Sciatic nerve (tissue), 2 donors: ENCODE results near the gene ANKMY1. TPM values are rescaled to one million over a fixed set of nuclear protein-coding genes. Genes with fewer than 3 reads are reported as not detected.

Experiments
- ATAC-seq: fragments of 200-7000 bp; cut with Tn5 transposase; one replicate; pipeline ENCODE4 v1.9.1; 2020; ENCODE audit warnings: mild to moderate bottlenecking, moderate library complexity
- DNase-seq: peaks from one replicate; pipeline ENCODE4 v3.0.0-alpha.2; 2020; ENCODE audit warnings: low spot score
- intact Hi-C: fragments of 100-400 bp; cut with DNase I; formaldehyde crosslinking; loops from one replicate; pipeline ENCODE4 v1.14.2; 2022
- total RNA-seq: library from RNA; stranded (reverse); fragmentation: NEBNext Ultra II Directional; extraction: Animal tissue kit (Norgen Biotek cat#: 25700); gene quantifications from one replicate; pipeline ENCODE4 v1.2.1, GENCODE V29; 2021
- donor health status: DM: no; HTN: no; CAD: no.
- donor health status: DM: no; HTN: no; CAD: no.

ANKMY1 gene
- total RNA-seq, 1 donor from 2014 or later, result 30.7 TPM

DNA sequence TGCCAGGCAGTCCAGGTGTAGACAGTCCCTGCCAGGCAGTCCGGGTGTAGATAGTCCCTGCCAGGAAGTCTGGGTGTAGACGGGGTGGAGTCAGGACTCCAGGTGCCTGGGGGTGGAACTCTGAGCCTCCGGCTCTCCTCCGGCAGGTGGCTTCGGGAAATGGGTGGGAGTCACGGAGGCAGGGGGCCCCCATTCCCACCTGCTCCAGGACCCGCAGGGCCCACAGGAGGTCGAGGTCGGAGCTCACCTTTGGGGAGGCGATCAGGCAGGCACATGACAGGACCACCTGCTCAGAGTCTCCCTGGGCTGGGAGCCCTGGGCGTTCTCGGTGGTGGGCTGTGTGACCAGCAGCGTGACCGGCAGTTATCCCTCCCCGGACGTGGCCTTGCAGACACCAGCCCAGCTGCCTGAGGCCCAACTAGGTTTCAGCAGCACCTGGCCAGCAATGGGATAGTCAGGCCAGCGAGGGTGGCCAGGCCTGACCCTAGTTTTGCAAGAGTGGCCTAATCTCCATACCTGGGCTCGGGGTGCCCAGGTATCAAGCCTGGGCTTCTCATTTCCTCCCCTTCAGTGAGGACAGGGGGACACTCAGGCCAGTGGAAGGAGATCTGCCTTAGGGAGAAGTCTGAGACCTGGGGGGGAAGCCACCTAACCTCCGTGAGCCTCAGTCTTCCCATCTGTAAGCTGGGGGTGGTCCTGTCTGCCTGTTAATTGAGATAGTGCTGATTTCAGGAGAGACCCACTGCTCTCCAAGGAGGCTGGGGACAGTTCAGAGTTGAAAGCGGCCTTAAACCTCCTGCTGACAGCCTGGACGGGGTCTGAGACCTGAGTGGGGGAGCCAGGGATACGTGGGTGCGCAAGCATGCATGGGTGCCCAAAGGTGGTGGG is 109.2 kb downstream of the ANKMY1 start:
- intact Hi-C loops, result no loop called here
- no peak for DNase-seq
- no peak for ATAC-seq

DNA sequence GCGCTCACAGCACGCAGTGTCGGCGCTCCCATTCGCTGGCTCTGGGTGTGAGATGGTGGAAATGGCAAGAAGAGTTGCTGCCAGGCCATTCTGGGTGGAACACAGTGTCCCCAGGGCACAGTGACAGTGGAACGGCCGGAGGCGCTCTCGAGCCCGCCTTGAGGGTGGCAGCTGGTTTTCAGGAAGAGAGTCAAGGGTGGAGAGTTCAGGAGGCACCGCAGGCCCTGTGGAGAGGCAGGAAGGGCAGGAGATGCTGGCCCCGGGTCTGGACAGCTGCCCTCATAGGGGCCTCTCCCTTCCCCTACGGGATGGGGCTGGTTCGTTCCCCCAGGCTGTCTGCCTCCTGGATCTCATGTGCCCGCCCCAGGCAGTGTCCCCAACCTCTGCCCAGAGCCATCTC is 109.9 kb downstream of the ANKMY1 start:
- DNase-seq (no peak), ATAC-seq (no peak)
- intact Hi-C loops, result no loop called here

DNA sequence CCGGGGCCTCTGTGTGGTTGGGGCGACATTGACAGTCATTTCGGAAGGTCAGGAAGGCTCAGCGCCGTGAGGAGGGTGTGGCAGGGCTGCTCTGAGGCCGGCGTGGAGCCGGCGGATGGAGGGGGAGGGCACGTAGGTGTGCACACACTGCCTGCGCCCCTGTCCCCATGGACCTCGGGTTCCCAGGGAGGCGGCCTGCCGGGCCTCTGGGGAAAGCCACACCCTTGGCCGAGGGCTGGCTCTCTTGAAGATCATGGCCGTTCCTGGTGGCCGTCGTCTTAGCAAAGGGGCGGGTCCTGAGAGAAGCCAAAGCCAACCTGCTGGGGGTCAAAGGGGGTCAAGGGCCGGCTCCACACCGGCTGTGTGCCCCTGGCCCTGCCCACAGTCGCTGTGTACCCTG is 110.5 kb downstream of the ANKMY1 start:
- no peak for DNase-seq
- intact Hi-C loops, result no loop called here
- ATAC-seq, result no peak

DNA sequence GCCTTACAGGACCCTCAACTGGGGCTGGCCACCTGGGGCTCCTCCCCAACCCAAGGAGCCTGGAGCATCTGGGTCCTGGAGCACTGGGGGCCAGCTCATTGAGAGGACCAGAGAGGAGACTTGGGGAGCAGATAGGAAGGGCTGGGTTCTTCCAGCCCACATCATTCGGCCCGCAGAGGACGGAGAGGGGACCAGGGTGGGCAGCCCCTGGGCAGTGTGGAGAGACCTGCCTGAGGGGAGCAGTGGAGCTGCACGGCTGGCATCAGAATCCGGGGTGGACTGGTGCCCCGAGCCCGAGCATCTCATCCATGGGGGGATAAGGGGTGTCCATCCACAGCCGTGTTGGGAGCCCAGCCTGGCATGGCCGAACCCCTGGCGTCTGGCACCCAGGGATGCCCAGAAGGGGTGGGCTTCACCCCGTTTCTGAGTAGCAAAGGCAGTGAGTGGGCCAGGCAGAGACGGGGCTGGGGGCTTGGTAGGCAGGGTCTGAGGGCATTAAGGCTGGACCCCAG is 111.1 kb downstream of the ANKMY1 start:
- ATAC-seq (no peak), DNase-seq (no peak)
- intact Hi-C loops, result no loop called here

DNA sequence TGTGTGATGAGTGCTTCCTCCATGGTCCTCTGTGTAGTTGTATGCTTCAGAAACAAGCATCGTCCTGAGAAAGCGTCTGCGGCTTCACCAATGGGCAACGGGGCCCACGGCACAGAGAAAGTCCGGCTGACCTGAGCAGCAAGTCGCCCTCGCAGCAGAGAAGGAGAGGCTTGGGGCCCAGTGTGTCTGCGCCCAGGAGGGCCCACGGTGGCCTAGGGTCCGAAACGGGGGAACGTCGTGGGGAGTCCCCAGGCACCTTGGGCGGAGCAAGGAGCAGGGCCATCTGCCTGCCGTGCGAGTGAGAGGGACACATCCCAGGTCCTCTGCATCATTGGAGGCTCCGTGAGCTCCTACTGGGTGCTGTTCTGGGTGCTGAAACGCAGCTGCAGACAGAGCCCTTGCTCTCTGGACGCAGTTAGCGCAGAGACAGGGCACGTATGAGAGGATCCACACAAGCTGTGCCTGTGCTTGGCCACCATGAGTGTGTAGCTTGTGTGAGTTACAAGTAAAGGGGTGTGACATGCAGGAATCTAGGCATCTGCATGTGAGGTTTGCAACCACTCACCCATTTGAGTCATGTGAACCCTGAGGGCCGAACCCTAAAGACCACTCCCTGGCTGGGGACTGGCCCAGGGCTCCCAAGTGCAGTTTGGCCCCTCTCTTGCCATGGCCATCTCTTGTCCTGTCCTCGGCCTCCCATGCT is 111.7 kb downstream of the ANKMY1 start:
- no peak for ATAC-seq
- intact Hi-C loops, result no loop called here
- DNase-seq, result no peak

DNA sequence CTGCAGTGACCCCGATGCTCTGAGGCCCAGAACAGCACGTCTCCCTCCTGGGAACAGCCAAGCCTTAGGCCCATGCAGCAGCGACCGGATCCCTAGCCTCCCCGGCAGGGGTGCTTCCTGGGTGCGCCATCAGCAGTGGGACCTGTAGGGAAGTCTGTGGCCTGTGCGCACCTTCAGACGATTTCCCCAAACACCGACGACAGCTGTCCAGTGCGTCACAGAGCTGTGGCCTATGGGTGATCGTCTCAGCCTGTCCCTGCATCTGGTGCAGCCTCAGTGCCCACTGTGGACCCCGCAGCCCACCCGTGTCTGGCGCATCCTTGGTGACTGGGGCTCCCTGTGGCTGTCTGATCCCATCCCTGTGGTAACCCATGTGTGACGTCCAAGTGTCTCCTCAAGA is 113.3 kb downstream of the ANKMY1 start:
- ATAC-seq (no peak), DNase-seq (no peak)
- intact Hi-C loops, result no loop called here

DNA sequence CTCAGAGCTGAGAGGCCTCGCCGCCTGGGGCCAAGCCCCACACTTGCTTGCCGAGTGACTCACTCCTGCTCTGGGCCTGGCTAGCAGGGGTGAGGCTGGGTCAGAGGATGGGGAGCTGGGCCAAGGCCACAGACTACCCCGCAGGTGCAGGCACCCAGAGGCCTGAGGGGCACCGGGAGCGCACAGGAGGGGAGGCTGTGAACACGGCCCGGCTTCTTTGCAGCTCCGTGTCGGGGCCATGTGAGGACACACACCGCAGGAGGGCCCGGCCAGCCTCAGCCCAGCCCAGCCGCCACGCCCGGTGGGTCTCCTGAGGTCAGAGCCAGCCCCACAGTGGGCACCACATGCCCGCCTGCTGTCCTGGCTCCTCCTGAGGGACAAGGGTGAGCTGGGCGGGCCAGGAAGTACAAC is 113.9 kb downstream of the ANKMY1 start:
- ATAC-seq, result no peak
- DNase-seq, result no peak
- intact Hi-C loops, result no loop called here

DNA sequence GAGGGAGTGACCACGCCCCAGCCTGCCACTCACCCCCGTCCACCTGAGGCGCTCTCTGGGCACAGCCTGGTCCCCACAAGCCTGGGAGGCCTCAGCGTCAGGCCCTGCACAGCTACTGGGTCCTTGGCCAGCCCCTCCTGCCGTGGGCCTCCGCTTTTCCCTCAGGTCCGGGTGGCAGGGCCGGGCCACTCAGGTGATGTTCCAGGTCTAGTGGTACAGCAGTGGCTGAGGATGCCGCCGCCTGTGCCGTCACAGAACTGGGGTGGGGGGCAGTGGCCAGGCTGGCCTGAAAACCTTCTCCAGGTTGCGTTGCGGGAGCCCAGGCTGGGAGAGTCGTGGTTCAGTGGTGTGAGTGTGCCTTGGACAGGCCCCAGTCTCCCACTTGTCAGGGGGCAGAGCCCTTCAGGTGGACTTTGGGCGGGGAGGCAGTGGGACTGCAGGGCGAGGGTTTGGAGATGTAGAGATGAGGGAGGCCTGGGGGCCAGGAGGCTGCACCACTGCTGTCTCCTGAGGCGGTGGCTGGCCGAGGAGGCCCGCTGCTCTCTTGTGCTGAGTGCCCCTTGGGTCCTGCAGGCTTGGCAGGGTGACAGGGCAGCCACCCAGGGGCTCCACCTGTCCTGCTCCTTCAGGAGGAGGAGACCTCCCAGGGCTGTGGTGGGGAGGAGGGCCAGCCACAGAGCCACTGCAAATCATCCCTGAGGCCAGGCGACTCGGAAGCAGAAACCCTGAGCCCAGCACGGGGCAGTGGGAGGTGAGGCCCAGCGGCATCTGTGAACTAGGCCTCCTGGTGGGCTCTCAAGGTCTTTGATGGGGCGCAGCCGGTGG is 114.7 kb downstream of the ANKMY1 start:
- intact Hi-C loops, result no loop called here
- no peak for ATAC-seq

DNA sequence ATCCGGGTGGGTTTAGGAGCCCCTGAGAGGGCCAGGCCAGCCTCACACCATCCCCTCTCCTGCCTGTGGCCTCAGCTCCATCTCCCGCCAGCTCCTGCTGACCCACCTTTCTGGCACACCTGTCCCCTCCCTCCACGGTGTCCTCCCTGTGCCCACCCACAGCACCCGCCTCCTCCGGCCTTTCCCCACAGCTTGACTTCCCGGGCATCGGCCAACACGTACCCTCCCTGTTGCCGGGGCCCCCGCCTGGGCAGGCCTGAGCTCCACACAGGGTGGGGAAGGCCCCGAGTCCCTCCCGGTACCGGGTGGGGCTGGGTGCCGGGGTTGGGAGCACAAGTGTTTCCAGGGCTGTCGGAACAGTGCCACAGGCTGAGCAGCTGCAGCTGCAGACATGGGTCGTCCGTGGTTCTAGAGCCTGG is 115.8 kb downstream of the ANKMY1 start:
- DNase-seq, result no peak
- intact Hi-C loops, result no loop called here
- peak; percentile 13 for ATAC-seq

More for the DNA sequence above, 114.7 kb downstream of the ANKMY1 start:
- DNase-seq, result no peak

DNA sequence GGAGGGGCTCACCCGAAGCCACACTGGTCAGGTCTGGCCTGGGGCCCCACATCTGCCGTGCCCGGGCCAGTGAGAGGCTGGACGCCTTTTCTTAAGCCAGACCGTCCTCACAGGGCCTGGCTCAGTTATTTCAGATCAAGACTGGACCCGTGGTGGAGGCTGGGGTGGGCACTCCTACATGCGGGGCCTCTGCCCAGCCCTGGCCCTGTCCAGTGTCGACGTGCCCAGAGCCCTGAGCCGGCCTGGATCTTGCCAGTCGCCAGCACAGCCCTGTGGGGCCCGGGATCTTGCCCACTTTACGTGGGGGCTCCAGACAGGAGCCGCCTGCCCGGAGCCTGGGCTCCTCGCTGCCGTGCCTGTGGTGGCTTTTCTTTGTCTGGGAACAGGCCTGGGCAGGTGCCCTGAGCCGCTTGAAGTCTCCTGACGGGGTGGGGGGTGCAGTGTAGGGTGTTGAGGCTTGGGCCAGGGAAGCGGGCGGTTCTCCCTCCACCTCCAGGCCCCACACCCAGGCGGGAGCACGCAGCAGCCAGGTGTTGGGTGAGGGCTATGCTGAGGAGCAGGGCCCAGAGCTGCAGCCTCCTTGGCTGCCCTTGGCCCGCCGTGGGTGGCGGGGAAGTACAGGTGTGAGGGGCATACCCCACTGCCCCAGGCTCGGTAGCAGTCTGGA is 116.3 kb downstream of the ANKMY1 start:
- intact Hi-C loops, result no loop called here
- ATAC-seq (no peak), DNase-seq (no peak)

DNA sequence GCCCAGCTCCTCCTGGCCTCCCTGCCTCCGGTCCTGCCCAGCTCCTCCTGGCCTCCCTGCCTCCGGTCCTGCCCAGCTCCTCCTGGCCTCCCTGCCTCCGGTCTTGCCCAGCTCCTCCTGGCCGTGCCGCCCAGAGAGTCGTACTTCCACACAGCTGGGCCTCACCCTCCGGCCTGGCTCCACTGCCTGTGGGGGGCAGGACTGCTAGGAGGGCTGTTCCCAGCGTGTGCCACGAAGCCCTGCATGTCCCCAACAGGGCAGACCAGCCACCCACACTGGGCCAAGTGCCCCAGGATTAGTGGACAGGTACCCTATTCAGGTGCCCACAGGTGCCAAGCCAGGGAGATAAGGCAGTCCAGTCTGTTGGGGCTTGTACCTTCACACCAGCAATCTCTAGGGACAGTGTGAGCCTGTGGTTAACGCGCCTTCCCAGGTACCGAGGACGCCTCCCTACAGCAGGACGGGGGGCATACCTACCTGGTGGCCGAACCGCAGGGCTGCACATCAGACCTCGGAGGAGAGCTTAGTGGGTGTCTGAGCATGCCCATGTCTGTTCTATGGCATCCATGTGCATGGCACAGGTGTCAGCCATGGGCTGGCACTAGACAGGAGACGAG is 117.0 kb downstream of the ANKMY1 start:
- intact Hi-C loops, result no loop called here
- ATAC-seq (no peak), DNase-seq (no peak)

DNA sequence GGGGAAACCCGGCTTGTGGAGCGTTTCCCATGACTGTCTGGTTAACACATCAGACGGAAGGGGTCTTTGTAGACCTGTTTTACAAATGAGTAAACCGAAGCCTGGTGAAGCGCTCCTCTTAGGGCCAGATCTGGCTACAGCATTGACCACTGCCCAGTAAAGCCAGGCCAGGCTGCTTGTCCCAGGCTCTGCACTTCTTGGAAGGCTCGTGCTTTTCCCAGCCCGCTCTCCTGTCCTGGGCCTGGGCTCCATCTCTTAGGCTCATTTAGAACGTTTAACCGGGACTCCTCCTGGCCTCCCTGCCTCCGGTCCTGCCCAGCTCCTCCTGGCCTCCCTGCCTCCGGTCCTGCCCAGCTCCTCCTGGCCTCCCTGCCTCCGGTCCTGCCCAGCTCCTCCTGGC is 117.5 kb downstream of the ANKMY1 start:
- intact Hi-C loops, result no loop called here
- ATAC-seq (no peak), DNase-seq (no peak)

DNA sequence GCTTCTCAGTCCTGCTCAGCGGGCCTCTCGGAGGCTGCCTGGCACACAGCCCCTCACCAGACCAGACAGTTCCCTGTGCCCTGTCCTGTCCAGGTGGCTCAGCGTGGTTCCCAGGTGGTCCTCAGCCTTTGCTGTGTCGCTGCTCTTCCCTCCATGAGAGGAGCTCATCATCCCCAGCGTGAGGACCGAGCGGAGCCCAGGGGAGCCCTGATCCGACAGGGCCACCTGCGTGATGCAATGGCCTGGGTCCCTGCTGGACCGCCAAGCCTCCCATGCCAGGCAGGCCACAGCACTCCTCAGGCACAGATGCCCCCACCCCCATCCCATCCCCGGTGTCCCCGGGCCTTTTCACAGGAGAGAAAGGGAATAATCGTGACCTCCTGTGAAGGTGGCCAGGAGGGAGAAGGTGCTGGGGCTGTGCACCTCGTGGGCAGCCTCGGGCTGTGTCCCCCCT is 118.1 kb downstream of the ANKMY1 start:
- peak; percentile 48 for DNase-seq
- intact Hi-C loops, result loop anchor here (2.0 kb wide), 1 partner anchor 207 kb away; no protein-coding TSS in a partner anchor
- ATAC-seq, result no peak

DNA sequence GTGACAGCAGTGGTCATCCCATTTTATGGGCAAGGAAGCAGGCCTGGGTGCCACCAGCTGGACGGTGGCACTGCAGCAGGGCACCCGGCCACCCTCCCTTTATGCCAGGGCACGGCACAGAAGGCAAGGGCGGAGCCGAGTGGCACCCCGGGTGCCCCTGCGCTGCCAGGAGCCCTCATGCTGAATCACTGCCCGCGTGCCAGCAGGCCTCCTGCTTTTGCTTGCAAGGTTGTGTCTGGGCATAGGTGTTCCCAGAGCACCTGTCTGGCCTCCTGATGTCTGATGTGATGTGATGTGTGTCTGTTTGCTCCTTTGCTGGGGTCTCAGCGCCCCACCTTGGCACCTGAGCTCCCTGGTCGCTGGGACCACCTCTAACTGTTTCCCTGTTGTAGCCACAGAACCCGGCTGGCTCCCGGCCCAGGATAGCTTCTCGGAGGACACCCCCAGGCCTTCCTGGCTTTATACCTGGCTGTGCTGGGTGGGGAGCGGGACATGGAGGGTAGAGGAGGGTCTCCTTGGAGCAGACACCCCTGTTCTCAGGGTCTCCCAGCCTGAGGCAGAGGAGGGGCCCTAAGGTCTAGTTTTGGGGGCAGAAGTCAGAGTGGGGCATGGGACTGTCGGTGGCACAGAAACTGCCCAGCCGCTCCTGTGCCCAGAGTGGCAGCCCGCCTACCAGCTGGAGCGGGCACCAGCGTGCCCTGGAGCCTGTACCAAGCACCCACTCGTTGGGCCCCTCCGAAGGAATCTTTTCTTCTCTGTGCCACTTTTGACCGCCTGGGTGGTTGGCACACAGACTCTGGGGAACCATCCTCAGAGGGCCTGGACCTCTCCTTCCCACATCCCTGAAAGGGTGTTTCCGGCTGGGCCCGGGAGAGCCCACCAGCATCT is 118.7 kb downstream of the ANKMY1 start:
- ATAC-seq (no peak), DNase-seq (peak; percentile 57)
- intact Hi-C loops, result loop anchor here (2.0 kb wide), 1 partner anchor 206 kb away; no protein-coding TSS in a partner anchor

DNA sequence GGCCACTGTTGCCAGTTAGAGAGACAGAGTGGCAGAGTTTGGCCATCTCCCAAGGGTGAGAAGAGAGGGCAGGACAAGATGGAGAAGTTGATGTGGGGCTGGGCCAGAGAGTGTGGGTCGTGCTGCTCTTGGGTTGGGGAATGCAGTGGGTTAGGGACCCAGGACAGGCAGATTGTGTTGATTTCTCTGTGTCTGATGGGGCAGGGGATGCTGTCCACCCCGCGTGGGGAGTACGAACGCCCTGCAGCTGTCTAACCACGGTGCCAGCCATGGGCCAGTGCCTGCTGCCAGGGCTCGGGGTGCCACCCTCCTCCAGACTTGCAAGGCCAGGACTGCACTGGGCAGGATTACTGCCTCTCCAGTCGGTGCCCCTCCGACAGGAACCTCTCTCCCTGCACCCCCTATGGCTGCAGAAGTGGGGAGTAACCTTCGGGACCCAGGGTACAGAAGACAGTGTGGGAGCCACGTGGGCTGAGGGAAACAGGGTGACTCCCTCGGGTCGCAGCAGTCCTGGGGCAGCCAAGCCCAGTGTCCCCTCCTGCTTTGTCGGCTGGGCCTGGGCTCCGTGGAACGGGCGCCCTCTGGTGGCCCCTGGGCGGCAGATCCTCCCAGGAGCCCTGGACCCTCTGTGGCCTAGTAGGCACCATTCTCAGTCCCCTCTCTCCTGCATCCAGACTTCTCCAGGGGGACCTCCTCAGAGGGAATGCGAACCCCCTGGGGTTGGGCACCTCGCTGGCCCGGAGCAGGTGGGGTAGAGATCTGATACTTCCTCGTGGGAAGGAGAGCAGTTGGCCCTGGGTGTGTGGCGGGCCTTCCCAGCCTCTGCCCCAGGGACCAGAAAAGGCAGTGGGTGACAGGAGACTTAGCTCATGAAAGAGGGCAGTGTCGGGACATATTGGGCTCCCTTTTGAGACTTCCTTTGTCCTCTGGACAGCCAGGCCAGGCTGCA is 119.7 kb downstream of the ANKMY1 start:
- ATAC-seq, result peak; percentile 71
- intact Hi-C loops, result loop anchor here (2.0 kb wide), 1 partner anchor 205 kb away; no protein-coding TSS in a partner anchor
- DNase-seq, result peak; percentile 83

DNA sequence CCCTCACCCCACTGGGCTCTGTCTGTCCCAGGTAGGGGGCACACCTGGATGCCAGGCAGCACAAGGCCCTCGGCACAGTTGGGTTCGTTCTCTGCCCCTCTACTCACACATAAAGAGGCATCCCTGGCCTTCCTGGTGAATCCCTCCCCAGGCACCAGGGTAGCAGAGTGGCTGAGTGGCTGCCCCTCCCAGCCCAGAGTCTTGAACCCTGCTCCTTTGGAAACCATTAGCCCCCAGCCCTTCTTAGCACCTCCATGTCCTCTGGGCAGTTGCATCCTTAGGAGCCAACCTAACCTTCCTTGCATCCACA is 120.3 kb downstream of the ANKMY1 start:
- ATAC-seq (no peak), DNase-seq (peak; percentile 54)
- intact Hi-C loops, result no loop called here
